ENCODE measurements around the gene ZNF564. TPM values are rescaled to one million over a fixed set of nuclear protein-coding genes. Genes with fewer than 3 reads are reported as not detected.

The ZNF564 gene
- total and polyA plus RNA-seq, 10 of the 15 experiments (the other 5 are each of a cell fraction or from before 2014, with no cell fraction given), result 1.5 to 8.9 (median 5.4) TPM

Small RNA genes lying within 50 kb of the gene (small RNA-seq; reads per million reads assigned to genes)
- gene MTCO1P27 (not detected), gene PPIAP20 (not detected)

Other genes starting within 250 kb of the ZNF564 start
Only the 7 nearest of the 18 such genes appear.
- gene ZNF443, start 110.5 kb downstream of the ZNF564 start, total RNA-seq (2014; rRNA removed), result 3.6 and 4.0 TPM in 2 replicates
- 5.8 and 6.0 TPM in 2 replicates for gene ZNF443, start 110.5 kb downstream of the ZNF564 start, total RNA-seq (2014; rRNA removed; fragmentation: Illumina TruSeq; extraction: Trizol)
- 3.9 and 4.2 TPM in 2 replicates for gene ZNF443, start 110.5 kb downstream of the ZNF564 start, total RNA-seq (2021)
- gene ZNF443, start 110.5 kb downstream of the ZNF564 start, polyA plus RNA-seq (2011; rRNA removed), result 9.1 and 14.2 TPM in 2 replicates
- gene ZNF443, start 110.5 kb downstream of the ZNF564 start, polyA plus RNA-seq (2014; fragmentation: Illumina TruSeq; extraction: Trizol), result 3.4 and 4.1 TPM in 2 replicates
- 1 to 10 TPM; 3.0 to 4.5 TPM for gene ZNF443, start 110.5 kb downstream of the ZNF564 start, polyA plus RNA-seq (2014; fragmentation: Nextera tagmentation; extraction: Ambion mirVana)
- 1.8 and 2.1 TPM in 2 replicates for gene ZNF443, start 110.5 kb downstream of the ZNF564 start, polyA plus RNA-seq (2014; rRNA removed)
- gene ZNF443, start 110.5 kb downstream of the ZNF564 start, polyA plus RNA-seq (2016; fragmentation: Nextera tagmentation; extraction: Ambion mirVana), result 1 to 10 TPM; 3.0 to 4.1 TPM
- gene ZNF709, start 66.7 kb downstream of the ZNF564 start, total RNA-seq (2014; rRNA removed), result 1.5 and 2.5 TPM in 2 replicates
- gene ZNF709, start 66.7 kb downstream of the ZNF564 start, total RNA-seq (2014; rRNA removed; fragmentation: Illumina TruSeq; extraction: Trizol), result 2.3 and 2.5 TPM in 2 replicates
- gene ZNF709, start 66.7 kb downstream of the ZNF564 start, total RNA-seq (2021), result 1.3 and 1.7 TPM in 2 replicates
- gene ZNF709, start 66.7 kb downstream of the ZNF564 start, polyA plus RNA-seq (2011; rRNA removed), result 1.9 and 3.1 TPM in 2 replicates
- 0.57 and 1.00 TPM in 2 replicates for gene ZNF709, start 66.7 kb downstream of the ZNF564 start, polyA plus RNA-seq (2014; fragmentation: Illumina TruSeq; extraction: Trizol)
- gene ZNF709, start 66.7 kb downstream of the ZNF564 start, polyA plus RNA-seq (2014; fragmentation: Nextera tagmentation; extraction: Ambion mirVana), result under 1 TPM; 0.27 to 0.56 TPM
- 0.63 and 1.5 TPM in 2 replicates for gene ZNF709, start 66.7 kb downstream of the ZNF564 start, polyA plus RNA-seq (2014; rRNA removed)
- 1 to 10 TPM in 1 of 2 experiments, under 1 TPM in 1; 0.75 to 1.7 TPM for gene ZNF709, start 66.7 kb downstream of the ZNF564 start, polyA plus RNA-seq (2016; fragmentation: Nextera tagmentation; extraction: Ambion mirVana)
- gene ZNF490, start 59.3 kb upstream of the ZNF564 start, total RNA-seq (2014; rRNA removed), result 7.7 and 7.9 TPM in 2 replicates
- gene ZNF490, start 59.3 kb upstream of the ZNF564 start, total RNA-seq (2014; rRNA removed; fragmentation: Illumina TruSeq; extraction: Trizol), result 7.2 TPM in 2 replicates
- gene ZNF490, start 59.3 kb upstream of the ZNF564 start, total RNA-seq (2021), result 8.4 TPM in 2 replicates
- gene ZNF490, start 59.3 kb upstream of the ZNF564 start, polyA plus RNA-seq (2011; rRNA removed), result 7.0 and 7.2 TPM in 2 replicates
- 3.2 and 5.0 TPM in 2 replicates for gene ZNF490, start 59.3 kb upstream of the ZNF564 start, polyA plus RNA-seq (2014; fragmentation: Illumina TruSeq; extraction: Trizol)
- 1 to 10 TPM in 1 of 2 experiments, under 1 TPM in 1; 0.57 to 1.4 TPM for gene ZNF490, start 59.3 kb upstream of the ZNF564 start, polyA plus RNA-seq (2014; fragmentation: Nextera tagmentation; extraction: Ambion mirVana)
- gene ZNF490, start 59.3 kb upstream of the ZNF564 start, polyA plus RNA-seq (2014; rRNA removed), result 2.6 and 3.2 TPM in 2 replicates
- 1 to 10 TPM; 2.7 to 2.8 TPM for gene ZNF490, start 59.3 kb upstream of the ZNF564 start, polyA plus RNA-seq (2016; fragmentation: Nextera tagmentation; extraction: Ambion mirVana)
- gene ZNF791, start 59.4 kb upstream of the ZNF564 start, total RNA-seq (2014; rRNA removed), result 10.0 and 12.5 TPM in 2 replicates
- 18.6 and 19.2 TPM in 2 replicates for gene ZNF791, start 59.4 kb upstream of the ZNF564 start, total RNA-seq (2014; rRNA removed; fragmentation: Illumina TruSeq; extraction: Trizol)
- 12.1 and 15.1 TPM in 2 replicates for gene ZNF791, start 59.4 kb upstream of the ZNF564 start, total RNA-seq (2021)
- gene ZNF791, start 59.4 kb upstream of the ZNF564 start, polyA plus RNA-seq (2011; rRNA removed), result 24.0 and 35.6 TPM in 2 replicates
- gene ZNF791, start 59.4 kb upstream of the ZNF564 start, polyA plus RNA-seq (2014; fragmentation: Illumina TruSeq; extraction: Trizol), result 15.9 and 18.4 TPM in 2 replicates
- 1 to 10 TPM; 7.5 to 9.2 TPM for gene ZNF791, start 59.4 kb upstream of the ZNF564 start, polyA plus RNA-seq (2014; fragmentation: Nextera tagmentation; extraction: Ambion mirVana)
- gene ZNF791, start 59.4 kb upstream of the ZNF564 start, polyA plus RNA-seq (2014; rRNA removed), result 8.3 and 8.8 TPM in 2 replicates
- gene ZNF791, start 59.4 kb upstream of the ZNF564 start, polyA plus RNA-seq (2016; fragmentation: Nextera tagmentation; extraction: Ambion mirVana), result 10 to 100 TPM; 11.0 to 11.1 TPM
- gene MAN2B1, start 115.3 kb upstream of the ZNF564 start, total RNA-seq (2014; rRNA removed), result 132 and 149 TPM in 2 replicates
- gene MAN2B1, start 115.3 kb upstream of the ZNF564 start, total RNA-seq (2014; rRNA removed; fragmentation: Illumina TruSeq; extraction: Trizol), result 58.4 and 63.5 TPM in 2 replicates
- 209 and 224 TPM in 2 replicates for gene MAN2B1, start 115.3 kb upstream of the ZNF564 start, total RNA-seq (2021)
- 18.2 and 48.7 TPM in 2 replicates for gene MAN2B1, start 115.3 kb upstream of the ZNF564 start, polyA plus RNA-seq (2011; rRNA removed)
- 29.5 and 60.4 TPM in 2 replicates for gene MAN2B1, start 115.3 kb upstream of the ZNF564 start, polyA plus RNA-seq (2014; fragmentation: Illumina TruSeq; extraction: Trizol)
- 10 to 100 TPM in 1 of 2 experiments, 1 to 10 TPM in 1; 7.6 to 33.6 TPM for gene MAN2B1, start 115.3 kb upstream of the ZNF564 start, polyA plus RNA-seq (2014; fragmentation: Nextera tagmentation; extraction: Ambion mirVana)
- gene MAN2B1, start 115.3 kb upstream of the ZNF564 start, polyA plus RNA-seq (2014; rRNA removed), result 99.2 and 104 TPM in 2 replicates
- gene MAN2B1, start 115.3 kb upstream of the ZNF564 start, polyA plus RNA-seq (2016; fragmentation: Nextera tagmentation; extraction: Ambion mirVana), result 100 to 1,000 TPM; 118 to 133 TPM
- 12.2 and 14.0 TPM in 2 replicates for gene WDR83, start 115.3 kb upstream of the ZNF564 start, total RNA-seq (2014; rRNA removed)
- gene WDR83, start 115.3 kb upstream of the ZNF564 start, total RNA-seq (2014; rRNA removed; fragmentation: Illumina TruSeq; extraction: Trizol), result 6.7 and 9.1 TPM in 2 replicates
- gene WDR83, start 115.3 kb upstream of the ZNF564 start, total RNA-seq (2021), result 16.0 TPM in 2 replicates
- 5.4 and 7.6 TPM in 2 replicates for gene WDR83, start 115.3 kb upstream of the ZNF564 start, polyA plus RNA-seq (2011; rRNA removed)
- 2.2 and 4.5 TPM in 2 replicates for gene WDR83, start 115.3 kb upstream of the ZNF564 start, polyA plus RNA-seq (2014; fragmentation: Illumina TruSeq; extraction: Trizol)
- gene WDR83, start 115.3 kb upstream of the ZNF564 start, polyA plus RNA-seq (2014; fragmentation: Nextera tagmentation; extraction: Ambion mirVana), result 1 to 10 TPM in 1 of 2 experiments, under 1 TPM in 1; 0.58 to 2.3 TPM
- 12.6 and 16.5 TPM in 2 replicates for gene WDR83, start 115.3 kb upstream of the ZNF564 start, polyA plus RNA-seq (2014; rRNA removed)
- 10 to 100 TPM; 15.0 to 17.7 TPM for gene WDR83, start 115.3 kb upstream of the ZNF564 start, polyA plus RNA-seq (2016; fragmentation: Nextera tagmentation; extraction: Ambion mirVana)
- 89.6 and 94.9 TPM in 2 replicates for gene DHPS, start 130.4 kb upstream of the ZNF564 start, total RNA-seq (2014; rRNA removed)
- 56.6 and 58.8 TPM in 2 replicates for gene DHPS, start 130.4 kb upstream of the ZNF564 start, total RNA-seq (2014; rRNA removed; fragmentation: Illumina TruSeq; extraction: Trizol)
- 87.2 and 90.4 TPM in 2 replicates for gene DHPS, start 130.4 kb upstream of the ZNF564 start, total RNA-seq (2021)
- 74.4 and 104 TPM in 2 replicates for gene DHPS, start 130.4 kb upstream of the ZNF564 start, polyA plus RNA-seq (2011; rRNA removed)
- 57.8 and 64.6 TPM in 2 replicates for gene DHPS, start 130.4 kb upstream of the ZNF564 start, polyA plus RNA-seq (2014; fragmentation: Illumina TruSeq; extraction: Trizol)
- 10 to 100 TPM; 36.4 to 76.0 TPM for gene DHPS, start 130.4 kb upstream of the ZNF564 start, polyA plus RNA-seq (2014; fragmentation: Nextera tagmentation; extraction: Ambion mirVana)
- gene DHPS, start 130.4 kb upstream of the ZNF564 start, polyA plus RNA-seq (2014; rRNA removed), result 95.2 and 102 TPM in 2 replicates
- gene DHPS, start 130.4 kb upstream of the ZNF564 start, polyA plus RNA-seq (2016; fragmentation: Nextera tagmentation; extraction: Ambion mirVana), result 10 to 100 TPM; 81.8 to 84.9 TPM

All from GM12878 (cell line).